Measurements from ENCODE around the gene SUSD4.

SUSD4 gene

GRCh38 chr1:223209293-223209898 lies 154.6 kb downstream of the SUSD4 start:
- H3K9me3 Mint-ChIP-seq, result no peaks in the 10 kb centered on the region
- no peak overlapping the region for H3K27ac Mint-ChIP-seq
- no peak overlapping the region for H3K4me3 Mint-ChIP-seq
- H3K27me3 Mint-ChIP-seq, result peaks cover 5% of the 10 kb centered on the region
- no peaks in the 10 kb centered on the region for H3K36me3 Mint-ChIP-seq (ENCODE audit: low read depth)
- no peaks in the 10 kb centered on the region for H3K4me1 Mint-ChIP-seq
- ATAC-seq, result no peak
- no peak for DNase-seq

- H3K4me1 Mint-ChIP-seq, result no peaks in the 10 kb centered on the region
- no peak overlapping the region for H3K4me3 Mint-ChIP-seq
- no peaks in the 10 kb centered on the region for H3K36me3 Mint-ChIP-seq (ENCODE audit: low read depth)
- H3K27ac Mint-ChIP-seq, result no peak overlapping the region
- ATAC-seq, result no peak
- no peaks in the 10 kb centered on the region for H3K9me3 Mint-ChIP-seq
- H3K27me3 Mint-ChIP-seq, result peaks cover 4% of the 10 kb centered on the region
- DNase-seq, result no peak
Measured at GRCh38 chr1:223208164-223209076, 155.6 kb downstream of the SUSD4 start.

GRCh38 chr1:223207293-223208066 lies 156.5 kb downstream of the SUSD4 start:
- Mint-ChIP-seq H3K4me1 (no peaks in the 10 kb centered on the region), H3K4me3 (no peak overlapping the region), H3K9me3 (no peaks in the 10 kb centered on the region), H3K36me3 (ENCODE audit: low read depth) (no peaks in the 10 kb centered on the region), H3K27ac (no peak overlapping the region), H3K27me3 (peaks cover 3% of the 10 kb centered on the region)
- no peak for ATAC-seq
- DNase-seq, result no peak

GRCh38 chr1:223204424-223204823 lies 159.6 kb downstream of the SUSD4 start:
- Mint-ChIP-seq H3K27me3 (no peaks in the 10 kb centered on the region), H3K4me3 (no peak overlapping the region)

GRCh38 chr1:223203694-223204093 lies 160.3 kb downstream of the SUSD4 start:
- peaks cover 2% of the 10 kb centered on the region for H3K27me3 Mint-ChIP-seq
- DNase-seq (no peak), ATAC-seq (no peak)
- H3K4me3 Mint-ChIP-seq, result no peak overlapping the region
- no peaks in the 10 kb centered on the region for H3K36me3 Mint-ChIP-seq (ENCODE audit: low read depth)
- peaks cover 5% of the 10 kb centered on the region for H3K4me1 Mint-ChIP-seq
- H3K9me3 Mint-ChIP-seq, result no peaks in the 10 kb centered on the region
- no peak overlapping the region for H3K27ac Mint-ChIP-seq

More at GRCh38 chr1:223204424-223204823, 159.6 kb downstream of the SUSD4 start:
- Mint-ChIP-seq H3K27ac (no peak overlapping the region), H3K4me1 (peaks cover 1% of the 10 kb centered on the region), H3K36me3 (ENCODE audit: low read depth) (no peaks in the 10 kb centered on the region), H3K9me3 (no peaks in the 10 kb centered on the region)
- DNase-seq (no peak), ATAC-seq (no peak)

- Mint-ChIP-seq H3K27ac (no peak overlapping the region), H3K27me3 (peaks cover 2% of the 10 kb centered on the region), H3K4me3 (no peak overlapping the region), H3K9me3 (no peaks in the 10 kb centered on the region), H3K4me1 (peaks cover 11% of the 10 kb centered on the region), H3K36me3 (ENCODE audit: low read depth) (no peaks in the 10 kb centered on the region)
- DNase-seq (no peak), ATAC-seq (no peak)
Measured at GRCh38 chr1:223203034-223203408, 161.0 kb downstream of the SUSD4 start.

GRCh38 chr1:223202376-223203033 lies 161.5 kb downstream of the SUSD4 start:
- Mint-ChIP-seq H3K27ac (peak overlapping the region; percentile 18), H3K4me1 (peaks cover 14% of the 10 kb centered on the region), H3K36me3 (ENCODE audit: low read depth) (no peaks in the 10 kb centered on the region), H3K9me3 (no peaks in the 10 kb centered on the region), H3K4me3 (no peak overlapping the region), H3K27me3 (peaks cover 2% of the 10 kb centered on the region)
- ATAC-seq (no peak), DNase-seq (no peak)

GRCh38 chr1:223201967-223202366 lies 162.0 kb downstream of the SUSD4 start:
- ATAC-seq, result no peak
- DNase-seq, result no peak
- no peaks in the 10 kb centered on the region for H3K9me3 Mint-ChIP-seq
- peak overlapping the region; percentile 18 for H3K27ac Mint-ChIP-seq
- H3K4me3 Mint-ChIP-seq, result no peak overlapping the region
- peaks cover 2% of the 10 kb centered on the region for H3K27me3 Mint-ChIP-seq
- peaks cover 19% of the 10 kb centered on the region for H3K4me1 Mint-ChIP-seq
- no peaks in the 10 kb centered on the region for H3K36me3 Mint-ChIP-seq (ENCODE audit: low read depth)

GRCh38 chr1:223200903-223201302 lies 163.1 kb downstream of the SUSD4 start:
- Mint-ChIP-seq H3K4me1 (peaks cover 25% of the 10 kb centered on the region), H3K36me3 (ENCODE audit: low read depth) (no peaks in the 10 kb centered on the region), H3K27me3 (peaks cover 2% of the 10 kb centered on the region), H3K4me3 (no peak overlapping the region), H3K9me3 (no peaks in the 10 kb centered on the region), H3K27ac (no peak overlapping the region)
- DNase-seq (no peak), ATAC-seq (no peak)

- no peaks in the 10 kb centered on the region for H3K36me3 Mint-ChIP-seq (ENCODE audit: low read depth)
- peaks cover 25% of the 10 kb centered on the region for H3K4me1 Mint-ChIP-seq
- H3K27me3 Mint-ChIP-seq, result peaks cover 2% of the 10 kb centered on the region
- no peak overlapping the region for H3K27ac Mint-ChIP-seq
- H3K4me3 Mint-ChIP-seq, result no peak overlapping the region
- no peak for ATAC-seq
- DNase-seq, result no peak
- H3K9me3 Mint-ChIP-seq, result no peaks in the 10 kb centered on the region
Measured at GRCh38 chr1:223199094-223199647, 164.8 kb downstream of the SUSD4 start.

GRCh38 chr1:223198628-223198965 lies 165.4 kb downstream of the SUSD4 start:
- DNase-seq, result no peak
- Mint-ChIP-seq H3K4me1 (peaks cover 28% of the 10 kb centered on the region), H3K27ac (no peak overlapping the region), H3K4me3 (no peak overlapping the region), H3K9me3 (no peaks in the 10 kb centered on the region), H3K36me3 (ENCODE audit: low read depth) (no peaks in the 10 kb centered on the region), H3K27me3 (peaks cover 2% of the 10 kb centered on the region)
- no peak for ATAC-seq

- Mint-ChIP-seq H3K4me1 (peaks cover 32% of the 10 kb centered on the region), H3K36me3 (ENCODE audit: low read depth) (no peaks in the 10 kb centered on the region), H3K4me3 (no peak overlapping the region), H3K27me3 (peaks cover 2% of the 10 kb centered on the region), H3K27ac (no peak overlapping the region), H3K9me3 (no peaks in the 10 kb centered on the region)
- DNase-seq, result no peak
- no peak for ATAC-seq
Measured at GRCh38 chr1:223197923-223198627, 165.9 kb downstream of the SUSD4 start.

GRCh38 chr1:223189903-223190724 lies 173.9 kb downstream of the SUSD4 start:
- Mint-ChIP-seq H3K9me3 (no peaks in the 10 kb centered on the region), H3K4me3 (peak overlapping the region; percentile 62), H3K27ac (peak overlapping the region; percentile 96), H3K27me3 (peaks cover 2% of the 10 kb centered on the region), H3K4me1 (peaks cover 51% of the 10 kb centered on the region), H3K36me3 (ENCODE audit: low read depth) (no peaks in the 10 kb centered on the region)
- peak; percentile 69 for DNase-seq
- ATAC-seq, result peak; percentile 88
